Activated T-cell treated with anti-CD3 and anti-CD28 coated beads for 4 hours (primary cell): Measurements from ENCODE around the gene GLI1.
A peak's percentile ranks its signal among the peaks of the same experiment; 100 is the strongest.
"Not testable (repeated sequence)": the region's sequence is repeated elsewhere in the genome, so short reads cannot be mapped to it uniquely, and the experiment has no call there.

ENCODE experiments used
- DNase-seq: peaks from one replicate; pipeline ENCODE4 v3.0.0-alpha.2; 2020

Gene GLI1

DNA sequence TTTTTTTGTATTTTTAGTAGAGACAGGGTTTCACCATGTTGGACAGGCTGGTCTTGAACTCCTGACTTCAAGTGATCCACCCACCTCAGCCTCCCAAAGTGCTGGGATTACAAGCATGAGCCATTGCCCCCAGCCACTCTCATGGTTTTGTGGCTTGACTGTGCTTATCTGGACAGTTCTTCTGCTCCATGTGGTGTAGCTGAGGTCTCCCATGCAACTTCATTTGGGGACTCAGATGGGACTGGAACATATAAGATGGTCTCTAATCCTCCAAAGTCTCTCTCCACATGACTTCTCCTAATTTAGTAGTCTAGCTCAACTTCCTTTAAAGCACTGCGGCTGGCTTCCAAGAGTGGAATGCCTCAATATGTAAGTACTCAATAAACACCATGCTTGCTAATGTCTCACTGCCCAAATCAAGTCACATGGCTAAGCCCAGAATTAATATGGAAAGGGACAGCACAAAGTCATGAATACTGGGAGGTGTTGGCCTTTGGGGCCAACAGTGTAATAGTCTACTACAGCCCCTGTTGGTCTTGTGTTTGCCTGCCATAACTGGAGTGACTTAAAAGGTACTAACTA lies 17.6 kb upstream of the GLI1 start:
- DNase-seq, result no peak

DNA sequence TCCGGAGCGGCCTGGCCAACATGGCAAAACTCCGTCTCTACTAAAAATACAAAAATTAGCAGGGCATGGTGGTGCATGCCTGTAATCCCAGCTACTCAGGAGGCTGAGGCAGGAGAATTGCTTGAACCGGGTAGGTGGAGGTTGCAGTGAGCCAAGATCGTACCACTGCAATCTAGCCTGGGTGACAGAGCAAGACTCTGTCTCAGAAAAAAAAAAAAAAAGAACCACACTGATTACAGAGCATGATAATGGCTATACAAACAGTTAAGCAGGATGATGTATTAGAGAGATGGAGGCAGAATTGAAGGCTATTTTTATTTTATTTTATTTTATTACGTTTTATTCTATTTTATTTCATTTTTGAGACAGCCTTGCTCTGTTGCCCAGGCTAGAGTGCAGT lies 15.2 kb upstream of the GLI1 start:
- DNase-seq, result not testable (repeated sequence)

- no peak for DNase-seq
Observed at GRCh38 chr12:57444744-57445143, 14.8 kb upstream of the GLI1 start.

- DNase-seq, result no peak
Observed at GRCh38 chr12:57446292-57446960, 13.2 kb upstream of the GLI1 start.

GRCh38 chr12:57448669-57449068 lies 10.9 kb upstream of the GLI1 start:
- no peak for DNase-seq

DNA sequence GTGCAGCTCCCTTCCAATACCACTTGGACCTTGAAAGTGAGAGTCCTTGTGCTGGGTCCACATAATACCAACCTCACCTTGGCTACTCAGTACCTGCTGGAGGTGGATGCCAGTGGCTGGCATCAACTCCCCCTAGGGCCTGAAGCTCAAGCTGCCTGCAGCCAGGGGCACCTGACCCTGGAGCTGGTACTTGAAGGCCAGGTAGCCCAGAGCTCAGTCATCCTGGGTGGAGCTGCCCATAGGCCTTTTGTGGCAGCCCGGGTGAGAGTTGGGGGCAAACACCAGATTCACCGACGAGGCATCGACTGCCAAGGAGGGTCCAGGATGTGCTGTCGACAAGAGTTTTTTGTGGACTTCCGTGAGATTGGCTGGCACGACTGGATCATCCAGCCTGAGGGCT lies 10.2 kb upstream of the GLI1 start:
- no peak for DNase-seq

DNA sequence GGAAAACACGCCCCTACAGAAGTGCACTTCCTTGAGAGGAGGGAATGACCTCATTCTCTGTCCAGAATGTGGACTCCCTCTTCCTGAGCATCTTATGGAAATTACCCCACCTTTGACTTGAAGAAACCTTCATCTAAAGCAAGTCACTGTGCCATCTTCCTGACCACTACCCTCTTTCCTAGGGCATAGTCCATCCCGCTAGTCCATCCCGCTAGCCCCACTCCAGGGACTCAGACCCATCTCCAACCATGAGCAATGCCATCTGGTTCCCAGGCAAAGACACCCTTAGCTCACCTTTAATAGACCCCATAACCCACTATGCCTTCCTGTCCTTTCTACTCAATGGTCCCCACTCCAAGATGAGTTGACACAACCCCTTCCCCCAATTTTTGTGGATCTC lies 9.5 kb upstream of the GLI1 start:
- no peak for DNase-seq

GRCh38 chr12:57451233-57451778 lies 8.3 kb upstream of the GLI1 start:
- no peak for DNase-seq

DNA sequence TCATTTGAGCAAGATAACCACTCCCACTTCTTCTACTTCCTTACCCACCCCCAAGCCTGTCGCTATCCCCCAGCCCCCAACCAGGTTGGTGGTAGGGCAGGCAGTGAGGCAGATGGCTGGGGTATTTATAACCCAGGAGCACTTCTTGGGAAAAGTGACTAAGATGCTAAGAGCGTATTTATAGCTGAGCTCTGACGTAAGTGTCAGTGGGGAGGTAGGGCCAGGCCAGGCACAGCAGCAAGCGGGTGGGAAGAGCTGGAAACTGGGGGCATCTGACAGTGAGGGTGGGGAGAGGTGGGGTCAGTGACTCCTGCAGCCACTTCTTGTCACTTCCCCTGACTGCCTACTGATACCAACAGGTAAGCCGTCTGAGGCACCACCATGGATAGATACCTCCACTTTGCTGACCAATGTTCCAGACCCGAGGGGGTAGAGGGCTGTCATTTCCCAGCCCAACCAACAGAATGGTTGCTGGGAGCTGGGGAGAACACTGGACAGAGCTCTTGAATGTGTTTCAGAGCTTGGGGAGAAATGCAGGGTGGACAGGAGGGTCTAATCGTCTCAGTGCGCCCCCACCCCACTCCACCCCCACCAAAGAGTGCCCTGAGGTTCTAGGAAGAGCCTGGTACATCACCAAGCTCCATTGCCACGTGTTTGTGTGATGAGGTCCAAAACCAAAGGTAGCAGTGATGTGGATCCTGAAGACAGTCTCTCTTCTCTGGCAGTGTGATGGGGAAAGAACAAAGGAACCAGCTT lies 7.2 kb upstream of the GLI1 start:
- DNase-seq, result no peak

- no peak for DNase-seq
Observed at GRCh38 chr12:57452937-57453509, 6.6 kb upstream of the GLI1 start.

GRCh38 chr12:57454213-57454565 lies 5.4 kb upstream of the GLI1 start:
- DNase-seq, result no peak

- DNase-seq, result no peak
Observed at GRCh38 chr12:57454566-57455373, 4.8 kb upstream of the GLI1 start, which contains the start of gene INHBE. Gene INHBE (plus strand): TSS chr12:57455307. CDS start chr12:57455537, 230 bp downstream.

GRCh38 chr12:57455374-57456144 lies 4.0 kb upstream of the GLI1 start:
- no peak for DNase-seq

DNA sequence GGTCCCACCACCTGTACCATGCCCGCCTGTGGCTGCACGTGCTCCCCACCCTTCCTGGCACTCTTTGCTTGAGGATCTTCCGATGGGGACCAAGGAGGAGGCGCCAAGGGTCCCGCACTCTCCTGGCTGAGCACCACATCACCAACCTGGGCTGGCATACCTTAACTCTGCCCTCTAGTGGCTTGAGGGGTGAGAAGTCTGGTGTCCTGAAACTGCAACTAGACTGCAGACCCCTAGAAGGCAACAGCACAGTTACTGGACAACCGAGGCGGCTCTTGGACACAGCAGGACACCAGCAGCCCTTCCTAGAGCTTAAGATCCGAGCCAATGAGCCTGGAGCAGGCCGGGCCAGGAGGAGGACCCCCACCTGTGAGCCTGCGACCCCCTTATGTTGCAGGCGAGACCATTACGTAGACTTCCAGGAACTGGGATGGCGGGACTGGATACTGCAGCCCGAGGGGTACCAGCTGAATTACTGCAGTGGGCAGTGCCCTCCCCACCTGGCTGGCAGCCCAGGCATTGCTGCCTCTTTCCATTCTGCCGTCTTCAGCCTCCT lies 3.4 kb upstream of the GLI1 start:
- DNase-seq, result no peak

GRCh38 chr12:57456737-57457490 lies 2.7 kb upstream of the GLI1 start:
- DNase-seq, result no peak

DNA sequence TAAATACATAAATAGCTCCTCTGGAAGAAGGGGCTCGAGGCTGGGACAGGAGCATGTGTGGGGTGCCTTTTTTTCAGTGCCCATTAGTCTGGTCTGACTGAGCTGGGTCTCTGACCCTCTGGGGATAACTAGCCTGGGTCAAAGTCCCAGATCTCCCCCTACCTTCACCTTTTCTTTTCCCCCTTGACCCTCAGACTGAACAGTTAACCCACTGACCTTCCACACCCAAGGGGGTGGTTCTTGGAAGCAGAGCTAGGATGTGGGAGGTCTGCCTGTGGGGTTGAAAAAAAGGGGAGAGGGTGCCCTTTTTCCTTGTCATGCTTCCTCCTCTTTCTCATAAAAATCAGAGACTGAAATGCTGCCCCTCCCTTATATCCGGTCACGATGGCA lies 925 bp upstream of the GLI1 start:
- no peak for DNase-seq

- peak; percentile 92 for DNase-seq
Observed at GRCh38 chr12:57459055-57459749, 383 bp upstream of the GLI1 start.

GRCh38 chr12:57460468-57460784 lies 841 bp downstream of the GLI1 start:
- DNase-seq, result no peak

- no peak for DNase-seq
Observed at GRCh38 chr12:57460841-57461275, 1.3 kb downstream of the GLI1 start.

GRCh38 chr12:57461276-57461916 lies 1.8 kb downstream of the GLI1 start:
- DNase-seq, result no peak
